HuH-7 (cell line): ENCODE measurements around the gene FARP2.
A peak's percentile ranks its signal among the peaks of the same experiment; 100 is the strongest.
"Not testable (repeated sequence)": the region's sequence is repeated elsewhere in the genome, so short reads cannot be mapped to it uniquely, and the experiment has no call there.

Experiments used
- DNase-seq: peaks from one replicate; pipeline ENCODE4 v3.0.0; 2011; ENCODE audit warnings: low spot score

The FARP2 gene

GRCh38 chr2:241355983-241356870, at the start of gene FARP2:
Gene FARP2 (plus strand): TSS chr2:241356285. CDS start chr2:241373108, 16,823 bp downstream.
- peak; percentile 91 for DNase-seq

- no peak for DNase-seq
These were observed 49.0 kb upstream of the FARP2 start for GRCh38 chr2:241307055-241307454.

- no peak for DNase-seq
These were observed 47.8 kb upstream of the FARP2 start for GRCh38 chr2:241308267-241308666.

GRCh38 chr2:241308832-241309500, 47.1 kb upstream of the FARP2 start:
- DNase-seq = no peak

- no peak for DNase-seq
These were observed 46.4 kb upstream of the FARP2 start for GRCh38 chr2:241309684-241310117.

- DNase-seq = no peak
These were observed 45.0 kb upstream of the FARP2 start for GRCh38 chr2:241310917-241311566.

GRCh38 chr2:241312082-241312481, 44.0 kb upstream of the FARP2 start:
- no peak for DNase-seq

GRCh38 chr2:241313543-241314095, 42.5 kb upstream of the FARP2 start:
- no peak for DNase-seq

GRCh38 chr2:241314226-241315092, 41.6 kb upstream of the FARP2 start:
- no peak for DNase-seq

GRCh38 chr2:241315093-241315878, 40.8 kb upstream of the FARP2 start, which contains the start of gene HDLBP:
Gene HDLBP (minus strand): TSS chr2:241315672. CDS start chr2:241266869, 48,803 bp downstream.
- peak; percentile 96 for DNase-seq

GRCh38 chr2:241315879-241316631, 40.0 kb upstream of the FARP2 start, which contains the start of gene SEPTIN2:
Gene SEPTIN2 (plus strand): TSS chr2:241315925. CDS start chr2:241324233, 8,308 bp downstream.
- DNase-seq = no peak

- DNase-seq = no peak
These were observed 39.3 kb upstream of the FARP2 start for GRCh38 chr2:241316825-241317224.

GRCh38 chr2:241317391-241317790, 38.7 kb upstream of the FARP2 start:
- DNase-seq = no peak

- not testable (repeated sequence) for DNase-seq
These were observed 37.3 kb upstream of the FARP2 start for GRCh38 chr2:241318830-241319229.

GRCh38 chr2:241320394-241320793, 35.7 kb upstream of the FARP2 start:
- DNase-seq = no peak

GRCh38 chr2:241321033-241321432, 35.1 kb upstream of the FARP2 start:
- no peak for DNase-seq

GRCh38 chr2:241321886-241322285, 34.2 kb upstream of the FARP2 start:
- DNase-seq = no peak

GRCh38 chr2:241323778-241324177, 32.3 kb upstream of the FARP2 start:
- DNase-seq = no peak

GRCh38 chr2:241324775-241325174, 31.3 kb upstream of the FARP2 start:
- no peak for DNase-seq

GRCh38 chr2:241325257-241325656, 30.8 kb upstream of the FARP2 start:
- DNase-seq = no peak
